Measurements from ENCODE around the gene CHD8. TPM values are rescaled to one million over a fixed set of nuclear protein-coding genes. Genes with fewer than 3 reads are reported as not detected.

CHD8 gene
- total and polyA plus RNA-seq, 10 of the 15 experiments (the other 5 are each of a cell fraction or from before 2014, with no cell fraction given): 20.2 to 79.5 (median 35.5) TPM

DNA sequence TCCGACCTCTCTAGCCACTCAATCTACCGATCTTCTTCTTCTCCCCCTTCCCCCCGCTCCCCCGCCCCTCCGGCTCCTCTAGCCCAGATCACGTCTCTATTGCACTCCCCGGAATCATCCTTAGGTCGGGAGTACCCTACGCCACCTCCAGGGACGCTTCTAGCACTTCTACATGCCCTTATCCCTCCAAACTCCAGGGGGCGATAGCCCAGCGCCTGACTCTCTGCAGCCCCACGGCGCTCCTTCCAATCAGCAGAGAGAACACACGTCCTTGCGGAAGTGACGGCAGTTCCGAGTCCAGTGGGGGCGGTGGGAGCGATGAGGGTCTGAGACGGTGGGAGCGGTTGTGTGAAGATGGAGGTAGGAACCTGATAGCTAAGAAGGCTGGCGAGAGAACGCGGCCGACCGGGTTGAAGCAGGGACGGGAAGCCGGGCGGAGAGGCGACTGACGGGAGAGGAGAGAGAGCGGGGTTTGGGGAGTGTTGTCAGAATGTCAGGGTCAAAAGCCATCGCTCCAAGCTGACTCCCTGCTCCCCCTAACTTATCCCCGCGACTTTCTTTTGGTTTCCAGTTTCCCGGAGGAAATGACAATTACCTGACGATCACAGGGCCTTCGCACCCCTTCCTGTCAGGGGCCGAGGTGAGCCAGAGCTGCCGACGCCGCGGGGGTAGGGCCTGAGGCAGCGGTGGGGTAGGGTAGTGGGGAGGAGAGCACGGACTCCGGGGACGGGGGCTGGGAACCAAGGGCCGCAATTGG is 21.2 kb upstream of the CHD8 start, which contains the start of the genes RAB2B and TOX4 (continued):
- TF ChIP-seq MTA2 (IDR thresholded peaks at IDR 0.05; ENCODE audit: low read depth) (peak; percentile 58; the same call in 1 of the 2 replicates), RFX5 (IDR thresholded peaks at IDR 0.05; ENCODE audit: low read depth, low read length) (peak; percentile 71), ZBTB40 (IDR thresholded peaks at IDR 0.05; ENCODE audit: borderline replicate concordance) (peak; percentile 92), TARDBP (IDR thresholded peaks at IDR 0.05; ENCODE audit: borderline replicate concordance) (0 out of 2 replicates have a peak, but pooled peaks have one; percentile 20), USF1 (IDR thresholded peaks at IDR 0.05; ENCODE audit: borderline replicate concordance, extremely low read length, insufficient read depth, low read depth, low read length) (no peak), IRF3 (IDR thresholded peaks at IDR 0.05) (no peak), LARP7 (IDR thresholded peaks at IDR 0.05) (peak; percentile 59; the same call in 1 of the 2 replicates), NFYB (IDR thresholded peaks at IDR 0.05; ENCODE audit: insufficient read depth, low read depth, low read length) (peak; percentile 88), NR2C2 (IDR thresholded peaks at IDR 0.05; ENCODE audit: borderline replicate concordance, control insufficient read depth, insufficient read length, low read depth) (no peak), BHLHE40 (IDR thresholded peaks at IDR 0.05; ENCODE audit: borderline replicate concordance in 1 of 2, low read depth in 2 of 2, low read length in 1 of 2) (peak; percentile 44 to 67; a peak in 3 of 4 replicates), ATF7 (IDR thresholded peaks at IDR 0.05; ENCODE audit: low read depth) (peak; percentile 87), CEBPB (IDR thresholded peaks at IDR 0.05; ENCODE audit: borderline replicate concordance in 1 of 2, low read depth in 2 of 2, low read length in 2 of 2) (no peak), PML (IDR thresholded peaks at IDR 0.05; ENCODE audit: low read length) (peak; percentile 71), HCFC1 (IDR thresholded peaks at IDR 0.05; ENCODE audit: low read length) (peak; percentile 73), NRF1 (conservative IDR thresholded peaks at IDR 0.05; ENCODE audit: low read depth, low read length) (no peak), SUPT20H (IDR thresholded peaks at IDR 0.05; ENCODE audit: borderline replicate concordance, control insufficient read depth, low read depth, low read length) (no peak), REST (IDR thresholded peaks at IDR 0.05; ENCODE audit: low read depth, low read length) (no peak)
- TF ChIP-seq, protein P1, sequence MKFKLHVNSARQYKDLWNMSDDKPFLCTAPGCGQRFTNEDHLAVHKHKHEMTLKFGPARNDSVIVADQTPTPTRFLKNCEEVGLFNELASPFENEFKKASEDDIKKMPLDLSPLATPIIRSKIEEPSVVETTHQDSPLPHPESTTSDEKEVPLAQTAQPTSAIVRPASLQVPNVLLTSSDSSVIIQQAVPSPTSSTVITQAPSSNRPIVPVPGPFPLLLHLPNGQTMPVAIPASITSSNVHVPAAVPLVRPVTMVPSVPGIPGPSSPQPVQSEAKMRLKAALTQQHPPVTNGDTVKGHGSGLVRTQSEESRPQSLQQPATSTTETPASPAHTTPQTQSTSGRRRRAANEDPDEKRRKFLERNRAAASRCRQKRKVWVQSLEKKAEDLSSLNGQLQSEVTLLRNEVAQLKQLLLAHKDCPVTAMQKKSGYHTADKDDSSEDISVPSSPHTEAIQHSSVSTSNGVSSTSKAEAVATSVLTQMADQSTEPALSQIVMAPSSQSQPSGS (IDR thresholded peaks at IDR 0.05; ENCODE audit: low read length): no peak

Data from GM12878 (cell line).